Measurements from ENCODE around the gene ZSCAN21.

DNA sequence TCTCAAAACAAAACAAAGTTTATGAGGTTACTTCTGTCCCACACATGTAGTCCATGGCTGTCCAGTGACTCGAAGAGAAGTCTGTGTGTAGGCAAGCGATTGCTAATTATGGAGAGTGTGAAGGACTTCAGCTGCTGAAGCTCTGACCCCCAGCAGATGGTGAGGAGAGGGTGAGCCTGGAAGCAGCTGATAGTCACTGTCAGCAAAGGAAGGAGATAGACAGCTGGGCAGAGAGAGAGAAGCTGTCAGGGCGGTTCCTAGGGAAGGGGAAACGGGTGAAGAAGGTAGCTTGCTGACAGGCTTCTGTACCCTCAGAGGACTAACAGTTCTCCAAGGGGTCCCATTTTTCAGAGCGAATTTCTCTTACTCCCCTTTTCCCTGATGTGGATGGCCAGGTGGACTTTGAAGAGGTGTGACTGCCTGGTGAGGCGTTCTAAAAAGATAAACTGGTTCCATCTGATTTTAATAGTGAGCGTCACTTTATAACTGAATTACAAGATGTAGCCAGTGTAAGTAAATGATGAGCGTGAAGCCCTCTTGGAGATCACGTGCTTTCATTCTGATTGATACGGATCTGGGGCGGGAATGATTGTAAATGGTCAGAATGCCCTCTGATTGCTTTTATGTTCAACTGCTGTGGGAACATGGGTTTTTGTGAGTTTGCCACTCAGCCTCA, 12.1 kb downstream of the ZSCAN21 start:
- TF ChIP-seq, protein P1, sequence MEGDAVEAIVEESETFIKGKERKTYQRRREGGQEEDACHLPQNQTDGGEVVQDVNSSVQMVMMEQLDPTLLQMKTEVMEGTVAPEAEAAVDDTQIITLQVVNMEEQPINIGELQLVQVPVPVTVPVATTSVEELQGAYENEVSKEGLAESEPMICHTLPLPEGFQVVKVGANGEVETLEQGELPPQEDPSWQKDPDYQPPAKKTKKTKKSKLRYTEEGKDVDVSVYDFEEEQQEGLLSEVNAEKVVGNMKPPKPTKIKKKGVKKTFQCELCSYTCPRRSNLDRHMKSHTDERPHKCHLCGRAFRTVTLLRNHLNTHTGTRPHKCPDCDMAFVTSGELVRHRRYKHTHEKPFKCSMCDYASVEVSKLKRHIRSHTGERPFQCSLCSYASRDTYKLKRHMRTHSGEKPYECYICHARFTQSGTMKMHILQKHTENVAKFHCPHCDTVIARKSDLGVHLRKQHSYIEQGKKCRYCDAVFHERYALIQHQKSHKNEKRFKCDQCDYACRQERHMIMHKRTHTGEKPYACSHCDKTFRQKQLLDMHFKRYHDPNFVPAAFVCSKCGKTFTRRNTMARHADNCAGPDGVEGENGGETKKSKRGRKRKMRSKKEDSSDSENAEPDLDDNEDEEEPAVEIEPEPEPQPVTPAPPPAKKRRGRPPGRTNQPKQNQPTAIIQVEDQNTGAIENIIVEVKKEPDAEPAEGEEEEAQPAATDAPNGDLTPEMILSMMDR (IDR thresholded peaks at IDR 0.05), result no peak
- TF ChIP-seq POLR2A (IDR thresholded peaks at IDR 0.05), result no peak

All from body of pancreas (tissue), 4 donors.